Adipocyte (in vitro differentiated cells): Measurements from ENCODE around the gene FAM229A.
"Not testable (repeated sequence)": the region's sequence is repeated elsewhere in the genome, so short reads cannot be mapped to it uniquely, and the experiment has no call there.

ENCODE experiments used
- DNase-seq: peaks from one replicate; pipeline ENCODE4 v3.0.0-alpha.2; 2015; ENCODE audit warnings: low read depth
- H3K27me3 ChIP-seq: replicated peaks from 2 replicates; pipeline ENCODE4 v1.7.0; 2013; ENCODE audit warnings: mild to moderate bottlenecking, low read length, moderate library complexity; ENCODE audit not compliant: control insufficient read depth, insufficient read depth
- H3K36me3 ChIP-seq: 2 replicates; pipeline ENCODE4 v1.7.0; 2013; ENCODE audit warnings: low read length, mild to moderate bottlenecking, moderate library complexity; ENCODE audit not compliant: control insufficient read depth, insufficient read depth, severe bottlenecking
- H3K4me1 ChIP-seq: 2 replicates; pipeline ENCODE4 v1.7.0; 2013; ENCODE audit warnings: mild to moderate bottlenecking, low read length, moderate library complexity; ENCODE audit not compliant: control insufficient read depth, insufficient read depth
- H3K4me3 ChIP-seq: 2 replicates; pipeline ENCODE4 v1.7.0; 2013; ENCODE audit warnings: mild to moderate bottlenecking, low read length, moderate library complexity
- H3K9ac ChIP-seq: 2 replicates; pipeline ENCODE4 v1.7.0; 2013; ENCODE audit warnings: mild to moderate bottlenecking, low read length, moderate library complexity
- H3K9me3 ChIP-seq: 2 replicates; pipeline ENCODE4 v1.7.0; 2013; ENCODE audit warnings: mild to moderate bottlenecking, low read length, moderate library complexity; ENCODE audit not compliant: control insufficient read depth

FAM229A gene, protein sequence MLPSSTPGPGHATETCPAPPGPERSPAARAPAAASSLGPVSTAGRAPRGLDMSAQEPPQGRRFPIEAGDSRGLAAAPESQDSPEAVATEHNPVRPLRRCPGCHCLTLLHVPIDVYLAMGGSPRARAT

DNA sequence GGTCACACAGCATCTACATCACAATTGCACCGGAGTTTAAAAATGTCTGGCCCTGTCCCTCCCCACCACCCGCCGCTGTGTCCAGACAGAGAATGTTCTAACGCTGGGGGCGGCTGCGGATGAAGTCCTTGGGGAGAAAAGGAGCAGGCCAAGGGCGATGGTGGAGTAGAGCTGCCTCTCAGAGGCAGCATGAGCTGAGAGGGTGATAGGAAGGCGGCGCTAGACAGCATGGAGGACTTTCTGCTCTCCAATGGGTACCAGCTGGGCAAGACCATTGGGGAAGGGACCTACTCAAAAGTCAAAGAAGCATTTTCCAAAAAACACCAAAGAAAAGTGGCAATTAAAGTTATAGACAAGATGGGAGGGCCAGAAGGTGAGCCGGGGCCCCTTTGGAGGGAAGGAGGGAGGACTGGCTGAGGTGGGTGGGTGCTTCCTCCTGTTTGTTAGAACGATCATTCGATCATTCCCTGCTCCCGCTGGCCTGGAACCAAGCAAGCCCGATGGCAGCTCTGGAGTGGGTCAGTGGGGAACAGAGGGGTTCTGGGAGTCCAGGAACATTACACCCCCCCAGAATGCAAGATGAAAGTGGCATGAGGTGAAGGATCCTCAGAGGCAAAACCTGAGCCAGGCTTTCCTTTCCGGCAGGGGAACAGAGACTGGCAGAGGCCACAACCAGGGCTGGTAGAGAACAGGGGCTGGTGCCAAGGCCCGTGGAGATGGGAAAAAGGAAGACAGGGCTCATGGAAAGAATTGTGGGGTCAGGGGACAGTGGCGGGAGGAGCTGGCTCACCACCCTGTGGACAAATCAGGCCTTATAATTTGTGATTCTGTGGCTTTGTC is at the start of gene FAM229A, which contains the start of gene TSSK3:
Gene FAM229A, minus strand, starts transcription at position 12 of the 840 bp plus-strand sequence. CDS start 394 bp downstream, outside the sequence.
Gene TSSK3, plus strand, starts transcription at position 66 of the 840 bp plus-strand sequence. Its CDS starts 163 bp downstream, at position 229.
- DNase-seq: no peak
- Histone ChIP-seq H3K36me3 (peaks cover 33% of the 10 kb centered on the region), H3K9me3 (no peaks in the 10 kb centered on the region), H3K9ac (peak within 1 kb of the TSS; percentile 74), H3K4me3 (peak within 1 kb of the TSS; percentile 56), H3K4me1 (peaks cover 30% of the 10 kb centered on the region), H3K27me3 (no peaks in the 10 kb centered on the region)

DNA sequence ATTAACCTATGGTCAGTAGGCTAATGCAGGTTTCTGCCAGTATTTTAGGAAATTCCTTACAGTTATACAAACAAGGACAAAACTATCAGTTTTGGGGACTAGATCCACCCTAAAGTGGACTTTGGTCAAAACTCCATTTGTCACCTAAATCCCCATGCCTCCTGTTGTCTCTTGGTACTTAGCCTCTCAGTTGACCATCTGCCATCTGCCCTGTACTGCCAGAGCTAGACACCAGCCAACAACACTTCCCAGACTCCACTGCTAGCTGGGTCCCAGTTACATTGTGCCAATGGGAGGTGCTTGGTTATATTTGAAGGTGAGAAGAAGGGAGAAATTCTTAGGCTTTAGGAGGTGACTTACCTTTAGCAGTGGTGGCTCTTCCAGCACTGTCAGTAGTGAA is 49.0 kb upstream of the FAM229A start:
- no peaks in the 10 kb centered on the region for H3K36me3 ChIP-seq
- DNase-seq: no peak
- H3K4me1 ChIP-seq: no peaks in the 10 kb centered on the region
- H3K27me3 ChIP-seq: no peaks in the 10 kb centered on the region
- H3K9ac ChIP-seq: no peak overlapping the region
- H3K4me3 ChIP-seq: no peak overlapping the region
- H3K9me3 ChIP-seq: peaks cover 18% of the 10 kb centered on the region

DNA sequence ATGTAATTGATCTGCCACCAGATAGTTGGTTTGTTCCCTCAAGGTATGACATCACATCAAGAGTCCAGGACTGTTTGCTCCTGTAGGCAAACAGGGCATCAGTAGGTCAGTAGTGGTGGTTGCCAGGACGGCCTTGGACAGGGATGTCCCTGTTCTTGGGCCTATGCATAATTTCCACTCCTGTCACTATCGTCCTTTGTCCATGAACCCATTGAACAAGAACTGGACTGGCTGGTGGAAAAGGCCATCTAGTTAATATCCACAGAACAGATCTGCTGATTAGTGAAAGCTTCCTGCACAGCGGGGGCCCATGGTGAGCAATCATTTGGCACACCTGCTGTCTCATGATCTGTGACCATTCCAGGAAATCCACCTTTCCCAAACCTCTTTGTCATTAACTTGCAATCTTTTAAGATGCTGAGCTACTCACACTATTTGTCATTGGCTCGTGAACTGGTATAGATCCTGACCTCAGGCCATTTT is 44.4 kb upstream of the FAM229A start:
- no peaks in the 10 kb centered on the region for H3K4me1 ChIP-seq
- H3K9ac ChIP-seq: no peak overlapping the region
- H3K4me3 ChIP-seq: no peak overlapping the region
- no peak for DNase-seq
- peaks cover 5% of the 10 kb centered on the region for H3K9me3 ChIP-seq
- H3K36me3 ChIP-seq: no peaks in the 10 kb centered on the region
- H3K27me3 ChIP-seq: no peaks in the 10 kb centered on the region

DNA sequence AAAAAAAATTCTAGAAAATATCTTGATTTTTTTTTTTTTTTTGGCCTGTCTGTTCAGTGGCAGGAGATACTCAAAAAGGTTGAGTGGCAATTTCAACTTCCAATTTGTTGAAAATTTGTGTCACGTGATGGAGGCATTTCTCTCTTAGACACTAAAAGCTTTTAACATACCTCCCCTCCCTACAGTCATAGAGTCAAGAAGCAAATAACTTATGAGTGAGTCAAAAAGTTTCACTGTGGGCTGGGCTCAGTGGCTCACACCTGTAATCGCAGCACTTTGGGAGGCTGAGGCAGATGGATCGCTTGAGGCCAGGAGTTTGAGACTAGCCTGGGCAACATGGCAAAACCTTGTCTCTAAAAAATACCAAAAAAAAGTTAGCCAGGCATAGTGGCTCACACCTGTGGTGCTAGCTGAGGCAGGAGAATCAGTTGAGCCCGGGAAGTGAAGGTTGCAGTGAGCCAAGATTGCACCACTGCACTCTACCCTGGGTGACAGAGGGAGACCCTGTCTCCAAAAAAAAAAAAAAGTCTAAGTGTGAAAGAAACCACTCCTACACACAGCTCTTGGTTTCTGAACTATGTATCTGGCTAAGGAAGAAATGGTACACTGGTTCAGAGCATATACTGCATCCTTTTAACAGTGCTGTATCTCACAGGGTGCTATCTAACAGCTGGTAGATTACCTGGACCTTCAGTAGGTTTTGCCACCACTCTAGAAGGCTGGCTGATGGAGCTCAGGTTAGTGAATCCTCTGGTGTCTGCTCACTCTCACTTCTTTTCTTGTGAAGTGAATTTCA is 43.6 kb upstream of the FAM229A start:
- H3K4me1 ChIP-seq: peaks cover 3% of the 10 kb centered on the region
- no peaks in the 10 kb centered on the region for H3K27me3 ChIP-seq
- no peak overlapping the region for H3K4me3 ChIP-seq
- H3K36me3 ChIP-seq: no peaks in the 10 kb centered on the region
- DNase-seq: no peak
- no peak overlapping the region for H3K9ac ChIP-seq
- H3K9me3 ChIP-seq: peaks cover 5% of the 10 kb centered on the region

DNA sequence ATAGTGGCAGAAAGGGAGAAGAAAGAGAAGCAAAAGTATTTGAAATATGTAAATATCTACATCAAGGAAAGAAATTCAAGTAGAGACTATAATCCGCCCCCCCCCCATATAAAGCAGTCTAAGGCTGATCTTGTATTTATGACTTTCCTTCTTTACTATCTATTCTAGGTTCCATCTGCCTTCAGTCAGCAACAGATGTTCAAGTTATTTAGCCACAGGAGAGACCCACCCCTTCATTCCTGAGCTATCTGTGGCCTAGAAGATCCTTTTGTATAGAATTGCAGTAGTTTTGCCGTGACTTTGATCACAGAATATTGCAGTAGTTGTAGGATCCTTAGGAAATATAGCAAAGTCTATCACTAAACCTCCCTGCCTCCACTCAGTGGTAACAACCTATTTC is 42.7 kb upstream of the FAM229A start:
- H3K4me1 ChIP-seq: peaks cover 3% of the 10 kb centered on the region
- H3K4me3 ChIP-seq: no peak overlapping the region
- no peaks in the 10 kb centered on the region for H3K27me3 ChIP-seq
- DNase-seq: no peak
- peaks cover 5% of the 10 kb centered on the region for H3K9me3 ChIP-seq
- no peak overlapping the region for H3K9ac ChIP-seq
- no peaks in the 10 kb centered on the region for H3K36me3 ChIP-seq

DNA sequence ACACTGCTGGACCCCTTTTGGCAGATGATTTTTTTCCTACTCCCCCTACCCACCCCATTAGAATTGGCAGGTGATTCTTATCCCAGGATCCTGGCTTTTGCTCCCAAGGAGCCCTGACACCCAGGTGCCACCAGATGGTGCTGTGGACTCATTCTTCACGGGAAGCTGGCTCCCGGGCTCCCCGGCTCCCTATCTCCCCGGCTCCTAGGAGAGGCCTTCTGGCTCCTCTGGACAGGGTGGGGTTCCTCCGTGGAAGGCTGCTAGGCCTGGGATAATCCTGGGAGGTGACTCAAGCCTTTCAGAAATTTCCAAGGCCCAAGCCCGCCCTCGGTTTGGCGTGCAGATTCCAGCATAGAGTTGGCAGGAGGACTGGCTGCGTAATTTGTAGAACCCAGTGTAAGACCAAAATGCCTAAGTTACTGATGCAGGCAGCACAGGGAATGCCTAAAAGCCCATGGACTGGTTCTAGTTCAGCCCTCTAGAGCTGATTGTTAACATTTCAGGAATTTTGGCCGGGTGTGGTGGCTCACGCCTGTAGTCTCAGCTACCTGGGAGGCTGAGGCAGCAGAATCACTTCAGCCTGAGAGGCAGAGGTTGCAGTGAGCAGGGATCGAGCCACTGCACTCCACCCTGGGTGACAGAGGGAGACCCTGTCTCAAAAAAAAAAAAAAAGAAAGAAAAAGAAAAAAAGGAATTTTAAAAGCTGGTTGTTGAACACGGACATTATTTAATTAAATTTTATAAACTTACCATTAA is 38.8 kb upstream of the FAM229A start:
- Histone ChIP-seq H3K4me3 (no peak overlapping the region), H3K36me3 (no peaks in the 10 kb centered on the region), H3K9me3 (no peaks in the 10 kb centered on the region), H3K4me1 (peaks cover 3% of the 10 kb centered on the region), H3K9ac (peak overlapping the region; percentile 62), H3K27me3 (no peaks in the 10 kb centered on the region)
- peak; percentile 96 for DNase-seq

DNA sequence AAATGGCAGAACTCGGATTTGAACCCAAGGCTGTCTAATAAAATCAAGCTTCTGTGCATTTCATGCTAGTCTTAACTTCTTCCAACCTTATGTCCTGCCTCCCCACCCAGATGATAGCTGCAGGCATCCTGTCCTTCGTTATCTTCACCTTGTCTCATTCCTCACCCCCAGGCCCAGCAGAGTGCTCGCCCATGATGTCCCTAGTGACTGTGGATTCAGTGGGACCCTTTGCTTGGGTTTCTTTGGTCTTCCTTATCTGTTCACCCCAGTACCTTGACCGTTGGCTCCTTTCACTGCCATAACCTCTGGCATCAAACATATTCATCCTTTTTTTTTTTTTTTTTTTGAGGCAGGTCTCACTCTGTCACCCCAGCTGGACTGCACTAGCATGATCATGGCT is 37.6 kb upstream of the FAM229A start:
- no peak for DNase-seq
- no peaks in the 10 kb centered on the region for H3K36me3 ChIP-seq
- no peak overlapping the region for H3K9ac ChIP-seq
- no peak overlapping the region for H3K4me3 ChIP-seq
- H3K4me1 ChIP-seq: peaks cover 7% of the 10 kb centered on the region
- H3K27me3 ChIP-seq: no peaks in the 10 kb centered on the region
- H3K9me3 ChIP-seq: no peaks in the 10 kb centered on the region

DNA sequence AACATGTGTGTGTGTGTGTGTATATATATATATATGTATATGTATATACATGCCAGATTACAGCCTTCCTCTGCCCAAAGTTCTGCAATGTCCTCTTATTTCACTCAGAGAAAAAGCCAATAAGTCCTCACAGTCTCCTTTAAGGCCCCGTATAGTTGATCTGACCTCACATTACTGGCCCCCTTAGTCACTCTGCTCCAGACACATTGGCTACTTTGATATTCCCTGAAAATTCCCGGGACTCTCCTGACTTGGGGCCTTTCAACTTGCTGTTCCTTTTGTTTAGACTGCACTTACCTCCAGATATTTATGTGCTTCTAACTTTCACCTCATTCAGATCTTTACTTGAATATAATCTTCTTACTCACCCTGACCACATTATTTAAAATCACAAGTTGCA is 36.1 kb upstream of the FAM229A start:
- no peaks in the 10 kb centered on the region for H3K36me3 ChIP-seq
- H3K9ac ChIP-seq: peak overlapping the region; percentile 50

DNA sequence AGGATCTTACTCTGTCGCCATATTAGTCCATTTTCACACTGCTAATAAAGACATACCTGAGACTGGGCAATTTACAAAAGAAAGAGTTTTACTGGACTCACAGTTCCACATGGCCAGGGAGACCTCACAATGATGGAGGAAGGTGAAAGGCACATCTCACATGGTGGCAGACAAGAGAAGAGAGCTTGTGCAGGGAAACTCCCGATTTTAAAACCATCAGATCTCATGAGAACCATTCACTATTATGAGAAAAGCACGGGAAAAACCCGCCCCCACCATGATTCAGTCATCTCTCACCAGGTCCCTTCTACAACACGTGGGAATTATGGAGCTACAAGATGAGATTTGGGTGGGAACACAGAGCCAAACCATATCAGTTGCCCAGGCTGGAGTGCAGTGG is 34.2 kb upstream of the FAM229A start:
- not testable (repeated sequence) for H3K27me3 ChIP-seq, H3K36me3 ChIP-seq, H3K9ac ChIP-seq, DNase-seq, H3K4me3 ChIP-seq, H3K9me3 ChIP-seq
- peaks cover 17% of the 10 kb centered on the region for H3K4me1 ChIP-seq

More for the DNA sequence above, 36.1 kb upstream of the FAM229A start:
- peaks cover 11% of the 10 kb centered on the region for H3K4me1 ChIP-seq
- no peaks in the 10 kb centered on the region for H3K27me3 ChIP-seq
- DNase-seq: no peak
- no peak overlapping the region for H3K4me3 ChIP-seq
- H3K9me3 ChIP-seq: no peaks in the 10 kb centered on the region

DNA sequence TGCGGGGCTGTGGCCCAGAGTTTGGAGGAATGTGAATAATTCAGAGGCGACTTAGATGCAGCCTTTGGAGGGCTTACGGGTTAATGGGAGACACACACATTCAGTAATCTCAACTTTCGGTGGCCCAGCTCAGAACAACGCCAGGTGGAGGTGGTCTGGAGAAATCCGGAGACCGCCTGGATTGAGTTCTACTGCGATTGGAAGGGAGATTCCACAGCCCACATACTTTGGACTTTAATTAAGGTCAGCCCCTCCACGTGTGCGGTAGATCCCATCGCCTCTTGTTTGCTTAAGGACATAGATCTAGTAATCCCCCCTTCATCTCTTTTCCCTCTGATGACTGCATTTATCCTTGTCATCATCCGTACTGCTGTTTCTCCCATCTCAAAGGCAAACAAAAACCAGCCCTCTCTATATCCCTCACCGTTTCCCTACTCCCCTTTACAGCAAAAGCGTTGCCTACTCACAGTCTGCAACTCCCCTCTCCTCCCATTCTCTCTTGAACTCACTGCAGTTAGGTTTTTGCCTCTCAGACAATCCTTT is 32.7 kb upstream of the FAM229A start:
- Histone ChIP-seq H3K9ac (peak overlapping the region; percentile 97), H3K36me3 (peaks cover 17% of the 10 kb centered on the region), H3K4me3 (peak overlapping the region; percentile 99), H3K4me1 (peaks cover 14% of the 10 kb centered on the region), H3K27me3 (no peaks in the 10 kb centered on the region), H3K9me3 (no peaks in the 10 kb centered on the region)
- DNase-seq: no peak
